ENCODE results near the gene PYM1. TPM values are rescaled to one million over a fixed set of nuclear protein-coding genes. Genes with fewer than 3 reads are reported as not detected.

The PYM1 gene
- total RNA-seq, 1 experiment from 2014 or later, result 58.9 TPM

GRCh38 chr12:55893723-55894122, 34.0 kb downstream of the PYM1 start:
- Mint-ChIP-seq H3K9me3 (no peaks in the 10 kb centered on the region), H3K27ac (no peak overlapping the region), H3K36me3 (ENCODE audit: insufficient read depth in 1 of 3, low read depth in 3 of 3) (0 out of 7 replicates have a peak, but pooled peaks cover 0 to 2% (median 0%) of the 10 kb centered on the region in 3 experiments), H3K27me3 (ENCODE audit: low read depth) (no peaks in the 10 kb centered on the region), H3K4me3 (no peak overlapping the region), H3K4me1 (no peaks in the 10 kb centered on the region)
- Histone ChIP-seq H4K8ac (replicated peaks; ENCODE audit: insufficient read length, low read depth, low read length) (no peak overlapping the region), H2AFZ (ENCODE audit: low read length) (no peak overlapping the region), H3K9me3 (ENCODE audit: control insufficient read depth, low read depth, low read length) (no peaks in the 10 kb centered on the region), H3K4ac (ENCODE audit: low read depth, low read length) (no peak overlapping the region), H3T11ph (ENCODE audit: low read length) (no peak overlapping the region), H2AK5ac (ENCODE audit: insufficient read length, low read length) (no peak overlapping the region), H2BK12ac (ENCODE audit: insufficient read length, low read depth, low read length) (no peak overlapping the region), H3K27ac (ENCODE audit: insufficient read length, low read depth, low read length) (no peak overlapping the region), H3K14ac (ENCODE audit: insufficient read depth, low read length) (no peak overlapping the region), H3K79me1 (ENCODE audit: insufficient read depth, low read depth, low read length, poor library complexity, severe bottlenecking) (no peaks in the 10 kb centered on the region), H3K27me3 (ENCODE audit: insufficient read depth, low read length) (no peaks in the 10 kb centered on the region), H3K9ac (ENCODE audit: extremely low read depth, insufficient read length, low read length) (no peak overlapping the region), H2BK5ac (ENCODE audit: insufficient read length, low read length) (no peak overlapping the region), H3K18ac (ENCODE audit: insufficient read length, low read depth, low read length) (no peak overlapping the region), H2BK15ac (ENCODE audit: low read depth, low read length) (no peak overlapping the region), H2BK120ac (ENCODE audit: low read depth, low read length, poor library complexity, severe bottlenecking) (no peak overlapping the region), H3K79me2 (ENCODE audit: insufficient read depth, low read length) (no peaks in the 10 kb centered on the region), H3K23me2 (ENCODE audit: insufficient read length, low read depth, low read length, poor library complexity, severe bottlenecking) (no peaks in the 10 kb centered on the region), H4K20me1 (ENCODE audit: control insufficient read depth, insufficient read depth, insufficient read length) (no peaks in the 10 kb centered on the region), H3K4me2 (ENCODE audit: insufficient read depth, insufficient read length, low read length) (no peak overlapping the region), H4K5ac (ENCODE audit: insufficient read length, low read depth, low read length) (no peak overlapping the region), H3K56ac (ENCODE audit: insufficient read length, low read depth, low read length) (no peak overlapping the region), H3K23ac (ENCODE audit: insufficient read length, low read depth, low read length) (no peak overlapping the region), H3K4me1 (ENCODE audit: insufficient read depth, low read length) (no peaks in the 10 kb centered on the region), H4K91ac (ENCODE audit: insufficient read length, low read depth, low read length) (no peak overlapping the region), H2BK20ac (ENCODE audit: low read depth, low read length, poor library complexity, severe bottlenecking) (no peak overlapping the region)
- no peak for DNase-seq
- WGBS (ENCODE audit: extremely low coverage, insufficient read length, low lambda C conversion rate), result no CpG with 5 or more reads among the region's 1 CpG
- TF ChIP-seq, protein P1, sequence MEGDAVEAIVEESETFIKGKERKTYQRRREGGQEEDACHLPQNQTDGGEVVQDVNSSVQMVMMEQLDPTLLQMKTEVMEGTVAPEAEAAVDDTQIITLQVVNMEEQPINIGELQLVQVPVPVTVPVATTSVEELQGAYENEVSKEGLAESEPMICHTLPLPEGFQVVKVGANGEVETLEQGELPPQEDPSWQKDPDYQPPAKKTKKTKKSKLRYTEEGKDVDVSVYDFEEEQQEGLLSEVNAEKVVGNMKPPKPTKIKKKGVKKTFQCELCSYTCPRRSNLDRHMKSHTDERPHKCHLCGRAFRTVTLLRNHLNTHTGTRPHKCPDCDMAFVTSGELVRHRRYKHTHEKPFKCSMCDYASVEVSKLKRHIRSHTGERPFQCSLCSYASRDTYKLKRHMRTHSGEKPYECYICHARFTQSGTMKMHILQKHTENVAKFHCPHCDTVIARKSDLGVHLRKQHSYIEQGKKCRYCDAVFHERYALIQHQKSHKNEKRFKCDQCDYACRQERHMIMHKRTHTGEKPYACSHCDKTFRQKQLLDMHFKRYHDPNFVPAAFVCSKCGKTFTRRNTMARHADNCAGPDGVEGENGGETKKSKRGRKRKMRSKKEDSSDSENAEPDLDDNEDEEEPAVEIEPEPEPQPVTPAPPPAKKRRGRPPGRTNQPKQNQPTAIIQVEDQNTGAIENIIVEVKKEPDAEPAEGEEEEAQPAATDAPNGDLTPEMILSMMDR (conservative IDR thresholded peaks at IDR 0.05), result no peak
